GM19351 (cell line): ENCODE results near the gene CASZ1.

Experiments
- ATAC-seq: cut with Tn5 transposase; IDR thresholded peaks from one replicate; pipeline ENCODE4 v1.9.1; 2021; ENCODE audit warnings: mild to moderate bottlenecking, moderate library complexity; ENCODE audit not compliant: unreplicated experiment

Gene CASZ1

GRCh38 chr1:10677491-10678391 is 118.7 kb downstream of the CASZ1 start:
- no peak for ATAC-seq

DNA sequence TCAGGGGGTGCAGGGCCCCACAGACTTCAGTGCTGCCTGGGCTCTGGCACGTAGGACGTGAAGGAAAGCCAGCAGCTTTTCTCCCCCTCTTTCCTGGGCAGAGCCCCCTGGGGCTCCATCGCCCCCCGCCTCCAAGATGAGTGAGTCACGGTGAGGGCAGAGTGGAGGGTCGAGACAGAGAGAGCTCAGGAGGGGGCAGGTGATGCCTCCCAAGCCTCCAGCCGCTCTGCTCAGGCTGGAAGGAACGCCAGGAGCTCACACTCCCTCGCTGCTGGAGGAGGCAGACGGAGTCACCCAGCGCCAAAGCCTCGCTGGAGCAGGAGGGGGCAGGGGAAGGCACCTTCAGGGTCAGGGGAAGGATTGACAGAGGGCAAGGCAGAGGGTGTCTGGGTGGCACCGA is 119.5 kb downstream of the CASZ1 start:
- ATAC-seq, result no peak

DNA sequence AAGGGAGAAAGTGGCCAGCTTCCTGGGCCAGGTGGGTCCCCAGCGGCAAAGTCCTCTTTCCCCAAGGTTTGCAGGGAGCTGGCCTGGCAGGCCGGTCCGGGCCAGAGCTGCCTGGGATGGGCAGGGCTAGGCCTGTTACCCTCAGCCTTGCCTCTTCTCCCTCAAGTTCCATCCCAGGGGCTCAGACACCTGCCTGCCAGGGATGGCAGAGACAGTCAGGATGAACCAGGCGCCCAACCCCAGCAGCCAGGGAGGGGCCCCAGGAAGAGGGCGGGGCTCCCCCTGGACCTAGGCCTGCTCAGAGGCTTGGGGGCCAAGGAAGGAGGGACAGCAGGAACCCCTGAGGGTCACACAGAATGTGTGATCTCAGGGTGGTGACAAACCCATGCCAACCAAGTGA is 120.6 kb downstream of the CASZ1 start:
- ATAC-seq, result no peak

GRCh38 chr1:10674700-10675609 is 121.5 kb downstream of the CASZ1 start:
- no peak for ATAC-seq

DNA sequence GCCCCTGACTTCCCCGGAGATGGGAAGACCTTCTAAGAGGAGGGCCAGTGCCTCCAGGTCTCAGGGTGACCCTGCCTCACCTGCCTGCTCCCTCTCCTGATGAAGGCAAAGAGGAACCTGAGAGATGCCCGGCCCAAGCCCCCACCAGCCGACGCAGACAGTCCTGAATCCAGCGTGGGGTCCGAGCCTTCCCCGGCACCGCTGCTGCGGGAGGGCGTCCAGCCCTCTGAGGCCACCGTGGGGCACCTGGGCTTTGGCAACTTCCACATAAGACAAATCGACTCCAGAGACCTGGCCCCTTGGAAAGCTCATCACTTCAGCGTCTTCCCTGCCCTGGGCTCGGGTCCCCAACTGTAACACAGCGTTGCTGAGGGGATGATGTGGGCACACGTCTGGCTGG is 122.2 kb downstream of the CASZ1 start:
- ATAC-seq, result no peak

- no peak for ATAC-seq
Observed at GRCh38 chr1:10673109-10673711, 123.2 kb downstream of the CASZ1 start.

DNA sequence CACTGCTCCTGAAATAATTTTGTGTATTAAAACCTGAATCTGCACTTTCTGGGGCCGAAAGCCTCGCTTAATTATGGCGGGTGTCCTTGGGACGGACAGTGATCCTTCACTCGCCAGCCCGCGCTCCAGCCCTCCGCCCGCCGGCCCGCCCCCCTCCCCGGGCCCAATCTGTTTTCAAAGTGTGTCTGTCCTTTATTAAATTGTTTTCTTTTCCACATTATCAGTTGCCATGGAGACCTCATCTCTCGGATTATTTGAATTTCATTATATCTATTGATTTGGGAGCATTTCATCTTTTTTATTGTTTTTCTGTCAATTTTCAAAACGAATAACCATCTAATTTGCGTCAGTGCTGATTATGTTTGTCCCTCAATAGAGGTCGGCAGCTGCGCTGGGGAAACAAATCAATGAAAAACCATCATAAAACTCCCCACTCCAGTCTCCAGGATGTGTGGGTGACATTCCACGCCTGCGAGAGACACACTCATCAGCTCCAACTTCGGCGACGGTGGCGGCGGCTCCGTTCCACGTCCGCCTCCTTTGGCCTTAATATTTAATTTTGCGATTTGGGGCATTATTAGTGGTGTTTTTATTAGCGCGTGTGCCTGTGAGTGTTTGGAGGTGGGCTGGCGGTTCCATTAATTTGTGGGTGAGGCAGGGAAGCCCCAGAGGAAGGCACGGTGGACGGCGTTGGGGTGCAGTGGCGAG is 123.9 kb downstream of the CASZ1 start:
- no peak for ATAC-seq

DNA sequence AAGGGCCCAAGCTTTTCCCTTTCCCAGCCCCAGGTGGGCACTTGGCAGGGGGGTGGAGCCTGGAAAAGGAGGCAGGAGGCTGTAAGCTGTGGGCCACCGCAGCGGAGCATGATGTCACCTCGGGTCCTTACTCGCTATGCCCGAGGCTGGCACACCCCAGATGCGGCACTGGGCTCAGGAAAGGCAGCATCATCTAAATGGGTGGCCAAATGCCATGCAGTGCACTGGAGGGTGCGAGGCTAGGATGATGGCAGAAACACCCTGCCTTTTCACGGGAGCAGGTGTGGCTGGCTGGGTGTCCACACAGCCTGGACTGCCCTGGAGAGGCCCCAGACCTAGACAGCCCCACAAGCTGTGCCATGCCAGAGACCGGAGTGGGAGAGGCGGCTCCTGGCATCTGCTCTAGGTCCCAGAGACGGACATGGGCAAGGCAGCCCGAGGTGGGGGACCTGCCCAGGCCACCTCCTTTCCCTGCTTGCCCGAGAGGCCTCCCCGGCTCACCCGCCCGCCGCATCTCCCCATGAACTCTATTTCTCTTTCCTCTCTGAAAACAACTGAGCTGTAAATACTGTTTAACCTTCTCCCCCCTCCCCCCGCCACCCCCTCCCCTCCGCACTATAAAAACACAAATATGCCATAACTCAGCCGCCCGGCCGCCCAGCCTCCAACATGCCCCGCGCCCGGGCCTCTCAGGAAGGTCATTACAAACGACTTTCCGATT is 124.7 kb downstream of the CASZ1 start:
- no peak for ATAC-seq

- no peak for ATAC-seq
Observed at GRCh38 chr1:10671090-10671489, 125.4 kb downstream of the CASZ1 start.

DNA sequence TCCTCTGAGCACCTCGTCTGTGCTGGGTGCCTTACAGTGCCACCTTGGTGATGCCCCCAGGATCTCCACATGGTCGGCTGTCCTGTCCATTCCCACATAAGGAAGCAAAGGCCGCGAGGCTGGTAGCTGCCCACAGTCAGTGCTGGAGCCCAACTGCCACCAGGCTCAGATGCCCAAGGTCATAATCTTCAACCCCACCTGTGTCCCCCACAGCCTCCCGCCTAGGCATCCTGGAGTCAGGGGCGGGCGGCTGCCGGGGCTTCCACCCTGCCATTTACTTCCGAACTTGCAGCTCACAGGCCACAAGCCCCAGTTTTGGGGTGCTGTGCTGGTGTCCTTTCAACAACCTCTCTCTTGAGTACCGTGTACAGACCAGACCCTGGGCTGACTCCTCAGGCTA is 126.3 kb downstream of the CASZ1 start:
- no peak for ATAC-seq

DNA sequence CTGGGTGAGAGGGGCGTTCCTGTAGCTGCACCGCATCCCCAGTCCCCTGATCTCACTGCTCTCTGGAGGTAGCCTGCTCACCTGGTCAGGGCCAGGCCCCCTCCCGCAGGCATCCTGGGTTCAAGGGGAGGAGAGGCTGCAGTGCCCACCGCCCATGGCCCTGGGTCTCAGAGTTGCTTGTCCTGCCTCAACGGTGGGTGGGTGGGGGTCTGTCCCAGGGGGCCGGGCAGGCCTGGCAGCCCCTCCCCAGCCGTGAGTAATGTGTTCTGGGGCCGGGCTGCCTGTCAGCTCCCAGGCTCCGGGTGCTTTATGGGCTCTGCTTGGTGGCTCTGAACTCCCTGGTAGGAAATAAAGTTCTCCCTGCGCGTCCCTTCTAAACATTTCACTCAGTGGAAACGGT is 126.9 kb downstream of the CASZ1 start:
- no peak for ATAC-seq

GRCh38 chr1:10667861-10668761 is 128.3 kb downstream of the CASZ1 start:
- no peak for ATAC-seq

- no peak for ATAC-seq
Observed at GRCh38 chr1:10665930-10666850, 130.3 kb downstream of the CASZ1 start.

DNA sequence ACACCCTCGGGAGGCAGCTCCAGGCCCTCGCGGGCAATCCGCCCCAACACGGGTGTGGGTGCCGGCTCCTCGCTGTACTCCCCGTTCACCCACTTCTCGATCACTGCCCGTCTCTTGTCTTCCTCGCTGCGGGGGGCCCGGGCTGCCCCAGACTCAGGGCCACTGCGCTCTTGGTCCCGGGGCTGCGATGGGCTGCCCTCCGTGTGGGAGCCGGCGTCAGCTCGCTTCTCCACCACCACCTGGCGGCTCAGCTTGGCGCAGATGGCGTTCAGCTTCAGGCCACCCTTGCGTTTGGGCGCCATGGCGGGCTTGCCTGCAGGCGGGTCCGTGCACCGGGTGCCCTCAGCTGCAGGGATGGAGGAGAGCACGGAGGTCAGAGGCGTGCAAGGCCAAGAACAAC is 131.2 kb downstream of the CASZ1 start:
- ATAC-seq, result no peak

DNA sequence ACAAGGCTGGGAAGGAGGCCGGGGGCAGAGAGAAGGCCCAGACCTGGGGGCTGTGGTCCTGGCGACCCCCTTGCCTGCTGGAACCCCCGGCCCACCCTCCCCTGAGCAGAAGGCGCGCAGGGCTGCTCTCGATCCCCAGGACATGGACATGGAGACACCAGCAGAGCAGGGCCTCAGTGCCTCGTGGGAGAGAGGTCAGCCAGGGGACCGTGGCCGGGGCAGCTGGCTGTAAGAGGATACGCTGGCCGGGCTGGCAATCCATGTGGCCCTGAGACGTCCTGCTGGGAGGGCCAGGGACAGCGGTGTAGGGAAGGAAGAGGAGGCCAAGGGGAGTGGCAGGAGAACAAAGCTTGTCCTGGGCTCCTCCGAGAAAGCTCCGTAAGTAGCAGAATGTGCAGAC is 132.2 kb downstream of the CASZ1 start:
- ATAC-seq, result no peak

- no peak for ATAC-seq
Observed at GRCh38 chr1:10663678-10664035, 132.8 kb downstream of the CASZ1 start.

GRCh38 chr1:10662824-10663677 is 133.4 kb downstream of the CASZ1 start:
- ATAC-seq, result no peak
